22Rv1 (cell line): ENCODE measurements around the gene TEX19.

ENCODE experiments used
- ZFX ChIP-seq: fragments of 450-650 bp; IDR thresholded peaks from 2 replicates; pipeline ENCODE4 v1.6.1; 2017; ENCODE audit warnings: antibody characterized with exemption, borderline replicate concordance
- TF ChIP-seq, protein P1 (sequence below): fragments of 450-650 bp; IDR thresholded peaks from 2 replicates; pipeline ENCODE4 v1.5.1; 2017; ENCODE audit warnings: mild to moderate bottlenecking

DNA sequence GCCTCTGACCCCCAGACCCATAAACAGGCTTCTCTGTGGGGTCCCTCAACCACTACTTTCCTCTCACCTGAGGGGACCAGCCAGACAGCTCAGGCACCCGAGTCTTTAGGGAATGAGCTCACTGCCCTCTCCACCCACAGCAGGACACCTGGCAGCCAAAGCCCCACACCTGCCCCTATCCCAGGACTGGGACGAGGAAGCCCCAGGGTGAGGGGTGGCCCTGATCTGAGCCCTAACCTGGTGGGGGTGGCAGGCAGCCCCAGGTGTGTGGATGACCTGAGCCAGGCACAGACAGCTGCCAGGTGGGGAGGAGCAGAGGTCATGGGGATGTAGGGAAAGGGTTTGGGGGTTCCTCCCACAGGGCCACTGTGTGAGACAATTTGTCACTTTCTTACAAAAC is 1.7 kb upstream of the TEX19 start:
- TF ChIP-seq, protein P1, sequence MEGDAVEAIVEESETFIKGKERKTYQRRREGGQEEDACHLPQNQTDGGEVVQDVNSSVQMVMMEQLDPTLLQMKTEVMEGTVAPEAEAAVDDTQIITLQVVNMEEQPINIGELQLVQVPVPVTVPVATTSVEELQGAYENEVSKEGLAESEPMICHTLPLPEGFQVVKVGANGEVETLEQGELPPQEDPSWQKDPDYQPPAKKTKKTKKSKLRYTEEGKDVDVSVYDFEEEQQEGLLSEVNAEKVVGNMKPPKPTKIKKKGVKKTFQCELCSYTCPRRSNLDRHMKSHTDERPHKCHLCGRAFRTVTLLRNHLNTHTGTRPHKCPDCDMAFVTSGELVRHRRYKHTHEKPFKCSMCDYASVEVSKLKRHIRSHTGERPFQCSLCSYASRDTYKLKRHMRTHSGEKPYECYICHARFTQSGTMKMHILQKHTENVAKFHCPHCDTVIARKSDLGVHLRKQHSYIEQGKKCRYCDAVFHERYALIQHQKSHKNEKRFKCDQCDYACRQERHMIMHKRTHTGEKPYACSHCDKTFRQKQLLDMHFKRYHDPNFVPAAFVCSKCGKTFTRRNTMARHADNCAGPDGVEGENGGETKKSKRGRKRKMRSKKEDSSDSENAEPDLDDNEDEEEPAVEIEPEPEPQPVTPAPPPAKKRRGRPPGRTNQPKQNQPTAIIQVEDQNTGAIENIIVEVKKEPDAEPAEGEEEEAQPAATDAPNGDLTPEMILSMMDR, result no peak
- TF ChIP-seq ZFX, result no peak
